ENCODE data around the gene ZCRB1.

ZCRB1 gene

DNA sequence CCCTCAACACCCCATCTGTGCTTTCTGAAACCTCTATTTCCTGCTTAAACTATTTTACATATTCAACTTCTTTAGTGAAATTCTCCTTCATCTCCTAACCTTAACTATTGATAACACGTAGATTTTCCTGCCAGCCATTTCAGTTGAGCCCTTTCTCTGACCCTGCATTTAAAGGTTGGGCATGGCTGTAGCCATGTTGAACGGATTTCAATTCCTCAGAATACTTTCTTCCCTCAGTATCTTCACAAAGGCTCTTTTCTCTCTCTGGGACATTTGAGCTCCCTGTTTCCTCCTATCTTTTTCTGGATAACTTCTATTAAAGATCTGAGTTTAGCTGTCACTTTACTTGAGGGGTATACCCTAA, 1.3 kb upstream of the ZCRB1 start:
- DNase-seq (ENCODE audit: low spot score), result no peak

DNA sequence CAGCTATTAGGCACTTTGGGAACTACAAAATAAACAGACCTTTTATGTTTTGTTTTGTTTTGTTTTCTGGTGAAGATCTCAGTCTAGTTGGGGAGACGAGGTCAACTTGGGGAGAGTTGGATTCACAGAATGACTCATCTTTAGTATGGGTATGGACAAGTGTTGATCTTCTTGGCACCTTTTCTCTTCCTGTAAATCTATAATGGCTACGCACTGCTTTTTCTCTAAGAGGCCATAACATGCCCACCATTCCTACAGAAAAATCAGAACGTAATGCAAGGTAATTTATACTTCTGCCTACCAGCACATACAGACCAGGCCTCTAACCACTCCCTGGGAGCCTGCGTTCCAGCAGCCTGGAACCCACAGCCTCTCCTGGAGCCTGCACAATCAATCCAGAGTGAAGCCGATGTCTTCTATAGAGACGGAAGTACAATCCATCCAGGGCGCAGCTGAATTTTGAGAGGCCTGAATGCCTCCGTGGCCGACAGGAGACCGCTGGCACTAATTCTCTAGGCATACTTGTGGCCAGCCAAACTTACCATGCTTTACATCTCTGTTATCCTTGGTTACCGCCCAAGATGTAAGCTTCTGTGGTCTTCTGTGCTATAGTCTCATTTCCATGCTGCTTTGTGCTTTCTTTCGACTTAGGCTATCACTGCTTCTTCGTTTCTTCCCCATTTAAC, 790 bp upstream of the ZCRB1 start:
- peak; percentile 31 for DNase-seq (ENCODE audit: low spot score)

DNA sequence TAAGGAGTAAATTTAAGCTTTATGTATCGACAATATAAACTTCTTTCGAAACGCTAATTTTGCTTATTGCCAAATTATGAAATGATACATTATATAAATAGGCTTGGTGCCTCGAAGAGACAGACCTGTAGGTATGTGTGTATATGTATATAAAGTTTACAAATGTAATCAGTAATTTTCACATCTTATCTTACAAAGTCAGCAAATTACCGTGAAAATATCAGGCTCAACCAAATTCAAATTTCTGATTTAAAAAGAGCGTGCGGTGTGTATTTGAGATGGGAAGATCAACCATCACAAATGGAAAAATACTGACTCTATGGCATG, 605 bp downstream of the ZCRB1 start:
- no peak for DNase-seq (ENCODE audit: low spot score)

DNA sequence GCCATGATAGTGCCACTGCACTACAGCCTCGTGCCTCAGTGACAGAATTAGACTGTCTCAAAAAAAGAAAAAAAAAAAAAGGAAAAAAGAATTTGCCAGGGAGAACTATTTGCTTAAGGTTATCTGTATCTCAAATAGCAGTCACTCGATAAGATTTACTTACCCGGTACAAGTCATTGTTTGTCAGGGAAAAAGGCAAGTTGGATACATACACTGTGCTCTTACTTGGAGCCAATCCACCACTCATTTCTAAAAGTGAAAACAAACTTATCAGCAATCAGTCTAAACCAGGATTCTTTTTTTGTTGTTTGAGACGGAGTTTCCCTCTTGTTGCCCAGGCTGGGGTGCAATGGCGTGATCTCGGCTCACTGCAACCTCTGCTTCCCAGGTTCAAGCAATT, 2.0 kb downstream of the ZCRB1 start:
- no peak for DNase-seq (ENCODE audit: low spot score)

DNA sequence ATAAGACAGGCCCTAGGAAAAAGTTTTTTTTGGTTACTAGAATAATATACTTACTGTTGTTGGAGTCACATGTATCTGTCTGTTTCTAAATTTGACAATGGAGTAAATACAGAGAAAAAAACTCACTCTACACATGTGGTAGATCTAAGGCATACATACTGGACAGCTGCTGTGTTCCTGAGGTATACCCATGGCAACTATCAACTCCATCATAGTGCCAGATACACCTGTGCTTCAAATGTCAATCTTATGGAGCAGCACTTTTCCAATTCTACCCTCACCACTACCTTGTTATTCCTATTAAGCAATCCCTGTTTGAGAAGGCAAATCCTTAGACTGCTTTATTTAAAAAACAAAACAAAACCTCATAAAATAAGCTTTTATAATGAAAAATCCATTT, 3.3 kb downstream of the ZCRB1 start:
- no peak for DNase-seq (ENCODE audit: low spot score)

DNA sequence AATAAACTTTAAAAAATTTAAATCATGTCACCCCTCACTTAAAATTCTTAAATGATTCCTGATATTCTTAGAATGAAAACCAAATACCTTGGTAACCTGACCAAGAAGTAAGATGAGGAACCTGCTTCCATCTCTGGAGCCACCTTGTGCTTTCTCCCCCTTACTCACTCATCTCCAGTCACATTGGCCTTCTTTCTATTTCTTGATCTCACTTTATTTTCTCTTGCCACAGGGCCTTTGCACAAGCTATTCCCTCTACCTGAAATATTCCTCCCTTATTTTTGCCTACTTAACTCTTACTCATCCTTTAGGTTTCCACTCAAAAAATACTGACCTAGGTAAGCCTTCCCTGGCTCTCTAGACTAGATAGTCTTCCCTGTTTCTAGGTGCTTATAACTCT, 5.1 kb downstream of the ZCRB1 start:
- no peak for DNase-seq (ENCODE audit: low spot score)

DNA sequence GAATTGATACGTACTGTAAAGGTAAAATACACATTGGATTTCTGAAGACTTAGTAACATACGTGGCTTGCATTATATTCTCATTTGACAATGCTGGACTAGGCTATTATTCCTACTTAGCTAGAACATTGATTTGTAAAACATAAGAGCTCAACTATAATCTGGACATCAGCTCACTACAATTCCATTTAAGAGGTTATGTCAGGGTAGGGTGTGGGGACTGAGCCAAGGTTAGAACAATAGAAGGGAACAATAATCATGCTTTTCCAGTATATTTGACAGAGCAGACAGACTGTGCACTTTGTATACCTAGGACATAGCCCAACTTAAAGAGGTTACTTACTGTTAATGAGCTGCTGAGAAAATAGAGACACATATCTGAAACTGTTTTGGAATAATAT, 10.8 kb downstream of the ZCRB1 start:
- no peak for DNase-seq (ENCODE audit: low spot score)

DNA sequence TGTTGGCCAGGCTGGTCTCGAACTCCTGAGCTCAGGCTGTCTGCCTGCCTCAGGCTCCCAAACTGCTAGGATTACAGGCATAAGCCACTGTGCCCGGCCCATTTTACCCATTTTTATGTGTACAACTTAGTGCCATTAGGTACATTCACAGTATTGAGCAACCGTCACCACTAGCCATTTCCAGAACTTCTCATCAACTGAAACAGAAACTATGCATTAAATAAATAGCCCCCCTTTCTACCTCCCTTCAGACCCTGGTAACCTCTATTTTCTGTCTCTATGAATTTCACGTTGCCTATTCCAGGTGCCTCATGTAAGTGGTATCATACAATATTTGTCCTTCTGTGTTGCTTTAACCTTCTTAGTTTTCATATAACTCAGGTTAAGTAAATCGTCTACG, 15.9 kb downstream of the ZCRB1 start:
- DNase-seq (ENCODE audit: low spot score), result no peak

DNA sequence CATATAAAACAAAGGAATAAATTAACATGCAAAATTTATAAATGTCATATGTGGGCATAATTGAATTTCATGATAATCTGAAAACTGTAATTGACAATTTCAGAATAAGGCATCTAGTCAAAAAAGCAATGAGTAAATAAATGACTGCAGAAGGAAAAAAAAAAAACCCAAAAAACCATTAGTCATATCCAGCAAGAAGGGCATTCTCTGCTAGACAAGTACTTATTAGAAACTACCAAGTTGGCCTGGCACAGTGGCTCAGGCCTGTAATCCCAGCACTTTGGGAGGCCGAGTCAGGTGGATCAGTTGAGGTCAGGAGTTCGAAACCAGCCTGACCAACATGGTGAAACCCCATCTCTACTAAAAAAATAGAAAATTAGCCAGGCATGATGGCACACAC, 17.5 kb downstream of the ZCRB1 start:
- no peak for DNase-seq (ENCODE audit: low spot score)

DNA sequence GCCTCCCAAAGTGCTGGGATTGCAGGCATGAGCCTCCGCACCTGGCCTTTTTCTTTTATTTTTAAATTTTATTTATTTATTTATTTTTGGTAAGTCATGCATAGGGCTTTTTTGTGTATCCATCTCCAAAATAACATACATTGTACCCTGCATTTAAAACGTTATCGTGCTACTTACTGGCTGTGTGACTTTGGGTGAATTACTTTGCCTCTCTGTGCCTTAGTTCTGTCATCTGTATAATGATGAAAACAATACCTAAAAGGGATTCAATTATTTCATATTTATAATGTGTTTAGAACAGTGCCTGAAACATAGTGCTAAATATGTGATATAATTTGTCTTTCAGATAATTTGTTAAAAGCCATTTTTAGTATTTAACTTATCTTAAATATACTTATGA, 19.6 kb downstream of the ZCRB1 start:
- no peak for DNase-seq (ENCODE audit: low spot score)

DNA sequence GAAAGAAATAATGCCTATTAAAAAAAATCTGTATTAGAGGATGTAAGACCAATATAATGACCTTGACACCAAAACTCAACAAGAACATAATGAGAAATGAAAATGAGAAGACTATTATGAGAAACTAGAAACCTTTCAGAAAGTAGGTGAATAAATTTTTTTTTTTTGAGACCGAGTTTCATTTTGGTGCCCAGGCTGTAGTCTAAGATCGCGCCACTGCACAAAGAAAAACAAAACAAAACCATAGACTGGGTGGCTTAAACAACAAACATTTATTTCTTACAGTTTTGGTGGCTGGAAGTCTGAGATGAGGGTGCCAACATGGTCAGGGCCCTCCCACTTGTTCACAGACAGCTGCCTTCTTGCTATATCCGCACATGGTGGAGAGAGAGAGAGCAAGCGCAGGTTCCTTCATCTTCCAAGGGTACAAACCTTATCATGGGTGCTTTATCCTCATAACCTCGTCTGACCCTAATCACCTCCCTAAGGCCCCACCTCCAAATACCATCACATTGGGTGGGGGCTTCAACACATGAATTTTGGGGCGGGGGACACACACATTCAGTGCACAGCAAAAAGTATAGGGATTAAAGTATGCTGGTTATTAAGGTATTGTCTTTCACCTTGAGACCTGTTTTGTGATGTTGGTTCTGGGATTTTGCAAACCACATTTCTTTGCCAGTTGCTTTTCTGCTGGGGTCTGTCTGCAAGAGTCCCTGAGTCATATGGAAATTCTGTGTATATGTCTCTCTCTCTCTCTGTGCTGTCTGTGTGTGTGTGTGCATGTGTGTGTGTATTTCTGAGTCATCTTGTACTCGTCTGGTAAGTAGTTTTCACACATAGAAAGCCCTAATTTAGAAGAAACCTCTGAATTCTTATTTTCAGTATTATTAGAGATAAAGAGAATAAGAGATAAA, 26.2 kb downstream of the ZCRB1 start:
- DNase-seq (ENCODE audit: low spot score), result no peak

DNA sequence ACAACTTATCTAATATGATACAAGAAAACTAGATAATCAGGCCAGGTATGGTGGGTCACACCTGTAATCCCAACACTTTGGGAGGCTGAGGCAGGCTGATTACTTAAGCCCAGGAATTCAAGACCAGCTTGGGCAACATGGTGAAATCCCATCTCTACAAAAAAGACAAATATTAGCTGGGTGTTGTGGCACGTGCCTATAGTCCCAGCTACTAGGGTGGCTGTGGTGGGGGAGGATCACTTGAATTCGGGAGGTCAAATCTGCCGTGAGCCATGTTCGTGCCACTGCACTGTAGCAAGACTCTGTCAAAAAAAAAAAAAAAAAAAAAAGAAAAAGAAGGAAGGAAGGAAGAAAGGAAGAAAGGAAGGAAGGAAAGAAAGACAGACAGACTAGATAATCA, 27.0 kb downstream of the ZCRB1 start:
- no peak for DNase-seq (ENCODE audit: low spot score)

DNA sequence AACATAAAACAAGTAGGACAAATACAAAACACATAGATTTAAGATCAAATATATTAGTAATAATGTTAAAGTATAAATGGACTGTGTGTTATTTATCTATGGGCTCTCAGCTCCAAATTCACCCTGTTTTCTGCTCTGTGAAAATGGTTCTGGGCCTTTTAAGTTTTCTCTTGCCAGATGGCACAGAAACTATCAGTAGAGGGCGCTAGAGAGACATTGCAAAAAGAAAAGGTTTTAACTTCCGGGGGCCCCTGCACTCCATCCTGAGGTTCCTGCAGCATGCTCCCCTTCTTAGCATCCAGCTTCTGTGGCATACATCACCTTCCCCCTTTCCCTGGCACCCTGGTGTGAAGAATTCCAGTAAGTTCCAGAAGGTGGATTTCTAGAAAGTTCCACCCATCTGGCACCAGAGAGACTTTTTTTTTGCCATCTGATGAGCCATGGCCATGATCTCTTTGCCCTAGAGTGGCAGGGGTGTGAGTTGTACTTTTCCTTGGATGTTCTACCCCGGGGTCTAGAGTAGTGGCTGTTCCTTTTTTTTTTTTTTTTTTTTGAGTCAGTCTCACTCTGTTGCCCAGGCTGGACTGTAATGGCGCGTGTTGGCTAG, 29.3 kb downstream of the ZCRB1 start:
- DNase-seq (ENCODE audit: low spot score), result no peak

DNA sequence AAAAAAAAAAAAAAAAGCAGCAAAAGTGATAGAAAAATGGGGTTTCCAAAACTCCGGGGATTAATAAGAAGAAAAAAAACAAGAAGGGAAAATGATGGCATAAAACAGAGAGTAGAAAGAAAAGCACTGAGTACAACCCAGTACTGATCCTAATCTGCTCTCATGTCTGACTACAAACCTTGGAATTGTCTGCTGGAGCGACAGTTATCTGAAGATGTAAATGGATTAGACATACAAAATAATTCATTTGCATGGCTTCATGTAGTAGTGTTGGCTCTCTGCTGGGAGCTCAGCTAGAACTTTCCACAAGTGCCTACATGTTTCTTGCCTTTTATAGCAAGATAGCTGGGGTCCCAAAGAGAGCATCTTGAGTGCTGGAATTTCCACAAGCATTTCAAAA, 34.2 kb downstream of the ZCRB1 start:
- no peak for DNase-seq (ENCODE audit: low spot score)

DNA sequence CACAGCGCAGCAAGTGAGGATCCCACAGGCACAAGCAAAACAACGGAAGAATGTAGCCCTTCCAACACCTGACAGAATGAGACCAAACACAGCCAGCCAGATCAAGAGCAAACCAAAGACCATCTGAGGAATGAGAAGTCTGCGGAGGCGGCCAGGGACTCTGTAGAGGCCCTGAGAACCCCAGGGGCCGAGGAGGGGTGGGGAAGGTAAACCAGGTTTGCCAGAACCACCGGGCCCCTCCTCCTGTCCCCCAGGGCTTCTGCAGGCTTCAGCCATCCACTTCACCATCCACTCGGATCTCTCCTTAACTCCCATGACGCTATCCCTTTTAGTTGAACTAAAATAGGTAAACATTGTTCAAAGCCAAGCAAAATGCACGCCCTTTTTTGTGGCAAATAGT, 37.4 kb downstream of the ZCRB1 start:
- no peak for DNase-seq (ENCODE audit: low spot score)

DNA sequence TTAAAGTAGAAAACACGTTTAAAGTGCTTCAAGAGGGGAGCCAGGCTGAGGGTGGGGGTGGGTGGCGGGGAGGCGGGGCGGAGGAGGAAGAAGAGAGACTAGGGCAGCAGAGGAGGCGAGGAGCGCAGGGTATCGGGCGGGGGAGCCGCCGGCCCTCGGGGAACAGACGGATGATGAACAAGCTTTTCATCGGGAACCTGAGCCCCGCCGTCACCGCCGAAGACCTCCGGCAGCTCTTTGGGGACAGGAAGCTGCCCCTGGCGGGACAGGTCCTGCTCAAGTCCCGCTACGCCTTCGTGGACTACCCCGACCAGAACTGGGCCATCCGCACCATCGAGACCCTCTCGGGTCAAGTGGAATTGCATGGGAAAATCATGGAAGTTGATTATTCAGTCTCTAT, 39.2 kb downstream of the ZCRB1 start:
- no peak for DNase-seq (ENCODE audit: low spot score)

DNA sequence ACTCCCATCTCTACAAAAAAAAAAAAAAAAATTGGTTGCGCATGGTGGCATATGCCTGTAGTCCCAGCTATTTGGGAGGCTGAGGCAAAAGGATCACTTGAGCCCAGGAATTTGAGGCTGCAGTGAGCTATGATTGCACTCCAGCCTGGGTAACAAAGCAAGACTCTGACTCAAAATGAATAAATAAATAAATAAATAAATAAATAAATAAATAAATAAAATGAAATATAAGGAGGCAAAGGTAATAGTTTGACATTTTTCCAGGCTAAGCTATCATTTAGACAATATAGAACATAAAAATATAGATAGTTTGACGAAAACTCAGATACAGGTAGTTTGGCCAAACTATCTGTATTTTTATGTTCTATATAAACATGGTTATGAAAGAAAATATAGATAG, 40.5 kb downstream of the ZCRB1 start:
- no peak for DNase-seq (ENCODE audit: low spot score)

DNA sequence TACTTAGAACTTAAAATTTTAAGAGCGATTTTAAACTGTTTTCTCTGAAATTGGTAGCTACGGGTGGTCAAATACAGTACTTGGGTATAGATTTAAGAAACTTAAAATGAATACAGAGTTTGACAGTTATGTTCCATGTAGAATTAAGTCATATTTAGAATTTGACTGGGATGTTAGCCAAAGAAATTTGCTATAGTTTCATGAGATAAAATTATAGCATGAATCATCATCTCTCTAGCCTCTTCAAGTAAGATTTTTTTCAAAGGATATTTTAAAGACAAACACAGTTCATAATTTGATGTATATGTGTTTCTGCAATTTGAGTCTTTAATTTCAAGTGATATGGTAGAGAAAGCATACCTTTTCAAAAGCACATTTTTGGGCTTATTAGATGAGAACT, 41.0 kb downstream of the ZCRB1 start:
- no peak for DNase-seq (ENCODE audit: low spot score)

DNA sequence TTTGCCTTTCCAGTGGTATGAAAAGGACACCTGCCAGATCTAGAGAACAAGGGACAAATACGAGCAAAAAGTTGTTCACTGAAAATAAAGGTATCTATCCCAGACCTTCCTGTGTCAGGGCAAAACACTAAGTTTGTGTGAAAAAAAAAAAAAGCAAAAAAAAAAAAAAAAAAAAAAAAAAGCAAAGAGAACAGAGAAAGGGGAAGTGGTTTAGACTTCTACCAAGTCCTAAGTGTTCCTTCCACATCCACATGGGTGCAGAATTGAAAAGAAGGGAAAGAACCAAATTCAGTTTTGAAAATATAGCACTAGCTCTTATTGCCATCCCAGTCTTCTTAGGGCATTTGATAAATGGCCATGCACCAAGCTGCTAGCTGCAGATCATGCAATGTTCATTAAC, 41.7 kb downstream of the ZCRB1 start:
- no peak for DNase-seq (ENCODE audit: low spot score)

DNA sequence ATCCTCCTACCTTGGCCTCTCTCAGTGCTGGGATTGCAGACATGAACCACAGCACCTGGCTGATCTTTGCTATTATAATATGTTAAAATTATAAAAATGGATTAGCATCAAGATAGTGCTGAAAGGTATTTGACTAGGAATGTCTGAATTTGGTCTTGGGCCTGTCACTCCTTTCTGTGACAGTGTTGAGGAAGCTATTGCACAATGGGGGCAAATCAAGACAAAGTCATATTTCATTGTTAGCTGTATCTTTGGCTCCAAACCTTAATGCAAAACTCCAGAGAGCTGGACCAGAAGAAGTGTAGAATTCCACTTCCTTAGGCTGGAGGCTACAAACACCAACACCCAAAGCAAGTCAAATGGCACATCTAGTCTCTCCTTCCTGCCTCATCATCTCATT, 42.2 kb downstream of the ZCRB1 start:
- no peak for DNase-seq (ENCODE audit: low spot score)

DNA sequence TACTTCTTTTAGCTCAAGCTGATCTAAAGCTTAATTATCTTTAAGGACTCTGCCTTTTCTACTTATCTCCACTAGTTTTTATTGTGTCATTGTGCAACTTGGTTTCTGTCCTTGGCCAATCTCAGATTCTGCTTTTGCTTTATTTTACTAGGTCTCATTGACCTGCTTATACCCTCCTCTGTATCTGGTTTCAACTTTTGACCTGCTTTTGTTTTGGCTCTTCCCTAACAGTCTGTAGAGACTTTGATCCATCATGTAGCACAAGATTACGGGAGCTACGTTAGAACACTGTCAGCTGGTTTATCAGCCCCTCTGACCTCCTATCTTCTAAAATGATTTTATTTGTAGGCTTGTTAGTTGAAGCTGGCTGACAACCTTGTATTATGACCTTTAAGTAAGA, 43.6 kb downstream of the ZCRB1 start:
- no peak for DNase-seq (ENCODE audit: low spot score)

DNA sequence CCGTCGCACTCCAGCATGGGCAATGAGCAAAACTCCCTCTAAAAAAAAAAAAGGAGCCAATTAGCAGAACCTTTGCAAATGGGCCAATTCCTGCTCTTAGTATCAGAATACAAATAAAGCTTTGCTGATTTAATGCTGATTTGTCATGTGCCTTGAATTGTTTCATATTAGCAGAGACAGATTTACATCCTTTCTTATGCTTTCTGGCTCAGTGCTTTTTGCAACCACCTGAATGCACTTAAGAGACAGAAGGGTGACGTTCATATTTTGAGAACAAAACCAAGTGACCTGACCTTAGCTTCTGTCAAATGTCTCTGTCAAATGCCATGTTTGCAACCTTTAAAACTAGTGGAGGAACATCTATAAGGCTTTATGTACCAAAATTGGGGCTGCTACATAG, 44.0 kb downstream of the ZCRB1 start:
- DNase-seq (ENCODE audit: low spot score), result no peak

DNA sequence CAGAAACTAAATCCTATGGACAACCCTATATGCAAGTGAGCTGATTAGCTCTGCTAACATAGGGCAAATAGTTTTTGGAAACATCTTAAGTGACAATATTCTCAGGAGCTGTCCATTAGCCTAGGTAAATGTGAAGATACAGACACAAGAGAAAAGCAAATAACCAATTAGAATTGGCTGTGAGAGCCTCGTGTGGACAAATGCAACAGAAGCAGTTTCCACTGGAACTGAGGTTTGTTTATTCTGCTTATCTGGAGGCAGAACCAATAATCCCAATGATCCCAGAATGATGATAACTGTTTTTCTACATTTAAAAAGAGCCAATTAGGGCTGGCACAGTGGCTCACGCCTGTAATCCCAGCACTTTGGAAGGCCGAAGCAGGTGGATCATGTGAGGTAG, 44.6 kb downstream of the ZCRB1 start:
- no peak for DNase-seq (ENCODE audit: low spot score)

DNA sequence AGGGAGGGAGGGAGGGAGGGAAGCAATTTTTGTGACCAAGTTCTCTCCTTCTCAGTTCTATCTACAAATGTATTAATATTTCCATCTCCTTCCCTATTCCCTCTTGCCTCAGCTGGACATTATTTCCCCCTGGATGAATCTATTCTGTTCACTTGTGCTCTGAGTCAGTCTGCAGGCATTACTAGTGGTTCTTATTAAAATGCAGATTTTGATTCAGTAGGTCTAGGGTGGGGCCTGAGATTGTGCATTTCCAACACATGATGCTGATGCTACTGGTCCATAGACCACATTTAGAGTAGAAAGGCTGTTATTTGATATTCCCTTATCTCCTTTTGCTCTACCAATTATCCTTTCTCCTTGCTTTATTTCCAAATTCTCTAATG, 47.8 kb downstream of the ZCRB1 start:
- DNase-seq (ENCODE audit: low spot score), result no peak

Measured in LoVo (cell line).